ENCODE measurements around the gene RAET1L. TPM values are rescaled to one million over a fixed set of nuclear protein-coding genes. Genes with fewer than 3 reads are reported as not detected.
"Not testable (repeated sequence)": the region's sequence is repeated elsewhere in the genome, so short reads cannot be mapped to it uniquely, and the experiment has no call there.

The RAET1L gene
- total and polyA plus RNA-seq, 2 experiments from 2014 or later, result not detected

DNA sequence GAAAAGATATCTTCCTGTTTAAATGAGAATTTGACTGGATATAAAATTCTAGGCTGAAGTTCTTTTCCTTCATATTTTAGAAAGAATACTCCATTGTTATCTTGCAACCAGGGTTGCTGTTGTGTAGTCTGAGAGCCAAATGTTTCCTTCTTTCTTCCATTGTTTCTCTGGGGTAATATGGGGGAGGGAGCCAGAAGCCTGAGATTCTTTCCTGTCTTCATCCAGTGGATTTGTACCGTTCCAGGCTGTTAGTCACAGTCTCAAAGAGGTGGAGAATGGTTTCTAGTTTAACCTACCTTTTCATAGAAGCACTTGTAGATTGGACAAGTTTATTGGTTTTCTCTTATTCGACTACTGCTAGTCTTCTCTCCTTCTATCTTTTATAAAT lies 49.7 kb upstream of the RAET1L start (continued):
- TF ChIP-seq, protein P1, sequence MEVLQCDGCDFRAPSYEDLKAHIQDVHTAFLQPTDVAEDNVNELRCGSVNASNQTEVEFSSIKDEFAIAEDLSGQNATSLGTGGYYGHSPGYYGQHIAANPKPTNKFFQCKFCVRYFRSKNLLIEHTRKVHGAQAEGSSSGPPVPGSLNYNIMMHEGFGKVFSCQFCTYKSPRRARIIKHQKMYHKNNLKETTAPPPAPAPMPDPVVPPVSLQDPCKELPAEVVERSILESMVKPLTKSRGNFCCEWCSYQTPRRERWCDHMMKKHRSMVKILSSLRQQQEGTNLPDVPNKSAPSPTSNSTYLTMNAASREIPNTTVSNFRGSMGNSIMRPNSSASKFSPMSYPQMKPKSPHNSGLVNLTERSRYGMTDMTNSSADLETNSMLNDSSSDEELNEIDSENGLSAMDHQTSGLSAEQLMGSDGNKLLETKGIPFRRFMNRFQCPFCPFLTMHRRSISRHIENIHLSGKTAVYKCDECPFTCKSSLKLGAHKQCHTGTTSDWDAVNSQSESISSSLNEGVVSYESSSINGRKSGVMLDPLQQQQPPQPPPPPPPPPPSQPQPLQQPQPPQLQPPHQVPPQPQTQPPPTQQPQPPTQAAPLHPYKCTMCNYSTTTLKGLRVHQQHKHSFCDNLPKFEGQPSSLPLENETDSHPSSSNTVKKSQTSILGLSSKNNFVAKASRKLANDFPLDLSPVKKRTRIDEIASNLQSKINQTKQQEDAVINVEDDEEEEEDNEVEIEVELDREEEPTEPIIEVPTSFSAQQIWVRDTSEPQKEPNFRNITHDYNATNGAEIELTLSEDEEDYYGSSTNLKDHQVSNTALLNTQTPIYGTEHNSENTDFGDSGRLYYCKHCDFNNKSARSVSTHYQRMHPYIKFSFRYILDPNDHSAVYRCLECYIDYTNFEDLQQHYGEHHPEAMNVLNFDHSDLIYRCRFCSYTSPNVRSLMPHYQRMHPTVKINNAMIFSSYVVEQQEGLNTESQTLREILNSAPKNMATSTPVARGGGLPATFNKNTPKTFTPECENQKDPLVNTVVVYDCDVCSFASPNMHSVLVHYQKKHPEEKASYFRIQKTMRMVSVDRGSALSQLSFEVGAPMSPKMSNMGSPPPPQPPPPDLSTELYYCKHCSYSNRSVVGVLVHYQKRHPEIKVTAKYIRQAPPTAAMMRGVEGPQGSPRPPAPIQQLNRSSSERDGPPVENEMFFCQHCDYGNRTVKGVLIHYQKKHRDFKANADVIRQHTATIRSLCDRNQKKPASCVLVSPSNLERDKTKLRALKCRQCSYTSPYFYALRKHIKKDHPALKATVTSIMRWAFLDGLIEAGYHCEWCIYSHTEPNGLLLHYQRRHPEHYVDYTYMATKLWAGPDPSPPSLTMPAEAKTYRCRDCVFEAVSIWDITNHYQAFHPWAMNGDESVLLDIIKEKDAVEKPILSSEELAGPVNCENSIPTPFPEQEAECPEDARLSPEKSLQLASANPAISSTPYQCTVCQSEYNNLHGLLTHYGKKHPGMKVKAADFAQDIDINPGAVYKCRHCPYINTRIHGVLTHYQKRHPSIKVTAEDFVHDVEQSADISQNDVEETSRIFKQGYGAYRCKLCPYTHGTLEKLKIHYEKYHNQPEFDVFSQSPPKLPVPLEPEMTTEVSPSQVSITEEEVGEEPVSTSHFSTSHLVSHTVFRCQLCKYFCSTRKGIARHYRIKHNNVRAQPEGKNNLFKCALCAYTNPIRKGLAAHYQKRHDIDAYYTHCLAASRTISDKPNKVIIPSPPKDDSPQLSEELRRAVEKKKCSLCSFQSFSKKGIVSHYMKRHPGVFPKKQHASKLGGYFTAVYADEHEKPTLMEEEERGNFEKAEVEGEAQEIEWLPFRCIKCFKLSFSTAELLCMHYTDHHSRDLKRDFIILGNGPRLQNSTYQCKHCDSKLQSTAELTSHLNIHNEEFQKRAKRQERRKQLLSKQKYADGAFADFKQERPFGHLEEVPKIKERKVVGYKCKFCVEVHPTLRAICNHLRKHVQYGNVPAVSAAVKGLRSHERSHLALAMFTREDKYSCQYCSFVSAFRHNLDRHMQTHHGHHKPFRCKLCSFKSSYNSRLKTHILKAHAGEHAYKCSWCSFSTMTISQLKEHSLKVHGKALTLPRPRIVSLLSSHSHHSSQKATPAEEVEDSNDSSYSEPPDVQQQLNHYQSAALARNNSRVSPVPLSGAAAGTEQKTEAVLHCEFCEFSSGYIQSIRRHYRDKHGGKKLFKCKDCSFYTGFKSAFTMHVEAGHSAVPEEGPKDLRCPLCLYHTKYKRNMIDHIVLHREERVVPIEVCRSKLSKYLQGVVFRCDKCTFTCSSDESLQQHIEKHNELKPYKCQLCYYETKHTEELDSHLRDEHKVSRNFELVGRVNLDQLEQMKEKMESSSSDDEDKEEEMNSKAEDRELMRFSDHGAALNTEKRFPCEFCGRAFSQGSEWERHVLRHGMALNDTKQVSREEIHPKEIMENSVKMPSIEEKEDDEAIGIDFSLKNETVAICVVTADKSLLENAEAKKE (CRISPR knock-in tag; IDR thresholded peaks at IDR 0.05), result no peak
- TF ChIP-seq ZNF331 (CRISPR knock-in tag; IDR thresholded peaks at IDR 0.05; ENCODE audit: low read depth), result no peak
- no peak for TF ChIP-seq ZNF114 (CRISPR knock-in tag; IDR thresholded peaks at IDR 0.05)
- no peak for TF ChIP-seq POLR2AphosphoS5 (IDR thresholded peaks at IDR 0.05; ENCODE audit: low read depth)
- no peak for TF ChIP-seq EZH2phosphoT487 (IDR thresholded peaks at IDR 0.05; ENCODE audit: unreplicated experiment)

- peaks cover 18% of the 10 kb centered on the region for H3K4me1 Mint-ChIP-seq
- not testable (repeated sequence) for H3K4me3 Mint-ChIP-seq; H3K27me3 ChIP-seq (ENCODE audit: insufficient read depth); H3K9me3 Mint-ChIP-seq; H4K20me1 ChIP-seq (replicated peaks; ENCODE audit: insufficient read depth); H3K36me3 ChIP-seq (ENCODE audit: insufficient read depth); H3K27ac ChIP-seq (ENCODE audit: low read depth); H3K9me2 ChIP-seq (ENCODE audit: insufficient read depth); H3K79me2 ChIP-seq (replicated peaks; ENCODE audit: insufficient read depth); H2AFZ ChIP-seq; H3F3A ChIP-seq (replicated peaks; ENCODE audit: low read depth); DNase-seq (ENCODE audit: low spot score); ATAC-seq; H3K36me3 Mint-ChIP-seq (ENCODE audit: low read depth); H3K4me3 ChIP-seq; H3K4me1 ChIP-seq (ENCODE audit: insufficient read depth); H3K4me2 ChIP-seq; H3K27ac Mint-ChIP-seq
- H3K27me3 Mint-ChIP-seq (ENCODE audit: insufficient read depth, low read depth, poor library complexity), result peaks cover 15% of the 10 kb centered on the region
These were observed 49.2 kb upstream of the RAET1L start for GRCh38 chr6:150074396-150075033.

Data from GM23338 (cell line).